ENCODE data around the gene DDX6. TPM values are rescaled to one million over a fixed set of nuclear protein-coding genes. Genes with fewer than 3 reads are reported as not detected.

DDX6 gene
- total and polyA plus RNA-seq, 9 of the 15 experiments (the other 6 are each of a cell fraction or from before 2014, with no cell fraction given): 10.0 to 102 (median 58.2) TPM

DNA sequence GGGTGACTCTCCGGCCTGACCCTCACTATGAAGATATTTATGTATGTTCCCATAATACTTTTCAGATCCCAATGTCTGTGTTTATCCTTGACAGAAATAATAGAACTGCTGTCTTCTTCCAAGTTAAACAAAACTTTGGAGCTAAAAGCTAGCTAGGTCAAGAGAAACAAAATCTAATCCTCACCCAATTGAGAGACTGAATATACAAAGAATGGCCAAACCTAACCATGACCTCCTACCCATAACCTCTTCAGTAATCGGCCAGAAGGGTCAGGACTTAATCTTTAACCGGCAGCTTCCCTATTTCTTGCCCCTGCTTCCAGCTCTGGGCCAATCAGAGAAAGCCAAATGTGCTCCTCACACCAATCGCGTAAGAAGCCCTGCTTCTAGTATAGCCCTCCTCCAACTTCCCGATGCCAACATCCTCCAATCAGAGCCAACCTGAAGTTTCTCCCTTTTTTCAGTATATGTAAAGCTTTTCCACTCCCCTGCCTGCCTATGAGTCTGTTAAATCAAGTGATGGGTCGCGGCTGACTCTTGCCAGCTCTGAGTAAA, 1.7 kb upstream of the DDX6 start (continued):
- TF ChIP-seq, protein P1, sequence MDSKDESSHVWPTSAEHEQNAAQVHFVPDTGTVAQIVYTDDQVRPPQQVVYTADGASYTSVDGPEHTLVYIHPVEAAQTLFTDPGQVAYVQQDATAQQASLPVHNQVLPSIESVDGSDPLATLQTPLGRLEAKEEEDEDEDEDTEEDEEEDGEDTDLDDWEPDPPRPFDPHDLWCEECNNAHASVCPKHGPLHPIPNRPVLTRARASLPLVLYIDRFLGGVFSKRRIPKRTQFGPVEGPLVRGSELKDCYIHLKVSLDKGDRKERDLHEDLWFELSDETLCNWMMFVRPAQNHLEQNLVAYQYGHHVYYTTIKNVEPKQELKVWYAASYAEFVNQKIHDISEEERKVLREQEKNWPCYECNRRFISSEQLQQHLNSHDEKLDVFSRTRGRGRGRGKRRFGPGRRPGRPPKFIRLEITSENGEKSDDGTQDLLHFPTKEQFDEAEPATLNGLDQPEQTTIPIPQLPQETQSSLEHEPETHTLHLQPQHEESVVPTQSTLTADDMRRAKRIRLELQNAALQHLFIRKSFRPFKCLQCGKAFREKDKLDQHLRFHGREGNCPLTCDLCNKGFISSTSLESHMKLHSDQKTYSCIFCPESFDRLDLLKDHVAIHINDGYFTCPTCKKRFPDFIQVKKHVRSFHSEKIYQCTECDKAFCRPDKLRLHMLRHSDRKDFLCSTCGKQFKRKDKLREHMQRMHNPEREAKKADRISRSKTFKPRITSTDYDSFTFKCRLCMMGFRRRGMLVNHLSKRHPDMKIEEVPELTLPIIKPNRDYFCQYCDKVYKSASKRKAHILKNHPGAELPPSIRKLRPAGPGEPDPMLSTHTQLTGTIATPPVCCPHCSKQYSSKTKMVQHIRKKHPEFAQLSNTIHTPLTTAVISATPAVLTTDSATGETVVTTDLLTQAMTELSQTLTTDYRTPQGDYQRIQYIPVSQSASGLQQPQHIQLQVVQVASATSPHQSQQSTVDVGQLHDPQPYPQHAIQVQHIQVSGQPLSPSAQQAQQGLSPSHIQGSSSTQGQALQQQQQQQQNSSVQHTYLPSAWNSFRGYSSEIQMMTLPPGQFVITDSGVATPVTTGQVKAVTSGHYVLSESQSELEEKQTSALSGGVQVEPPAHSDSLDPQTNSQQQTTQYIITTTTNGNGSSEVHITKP (IDR thresholded peaks at IDR 0.05; ENCODE audit: partially characterized antibody): no peak
- TF ChIP-seq SUPT5H (IDR thresholded peaks at IDR 0.05) (peak; percentile 78), CC2D1A (IDR thresholded peaks at IDR 0.05) (peak; percentile 53; the same call in 1 of the 2 replicates)
- TF ChIP-seq, protein P2, sequence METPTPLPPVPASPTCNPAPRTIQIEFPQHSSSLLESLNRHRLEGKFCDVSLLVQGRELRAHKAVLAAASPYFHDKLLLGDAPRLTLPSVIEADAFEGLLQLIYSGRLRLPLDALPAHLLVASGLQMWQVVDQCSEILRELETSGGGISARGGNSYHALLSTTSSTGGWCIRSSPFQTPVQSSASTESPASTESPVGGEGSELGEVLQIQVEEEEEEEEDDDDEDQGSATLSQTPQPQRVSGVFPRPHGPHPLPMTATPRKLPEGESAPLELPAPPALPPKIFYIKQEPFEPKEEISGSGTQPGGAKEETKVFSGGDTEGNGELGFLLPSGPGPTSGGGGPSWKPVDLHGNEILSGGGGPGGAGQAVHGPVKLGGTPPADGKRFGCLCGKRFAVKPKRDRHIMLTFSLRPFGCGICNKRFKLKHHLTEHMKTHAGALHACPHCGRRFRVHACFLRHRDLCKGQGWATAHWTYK (CRISPR knock-in tag; IDR thresholded peaks at IDR 0.05): peak; percentile 34; the same call in 1 of the 2 replicates

Measured in K562 (cell line).